Measurements from ENCODE around the gene POLG2. TPM values are rescaled to one million over a fixed set of nuclear protein-coding genes. Genes with fewer than 3 reads are reported as not detected.

Gene POLG2
- total RNA-seq, 4 donors from 2014 or later: 1.4 to 5.6 (median 2.6) TPM

DNA sequence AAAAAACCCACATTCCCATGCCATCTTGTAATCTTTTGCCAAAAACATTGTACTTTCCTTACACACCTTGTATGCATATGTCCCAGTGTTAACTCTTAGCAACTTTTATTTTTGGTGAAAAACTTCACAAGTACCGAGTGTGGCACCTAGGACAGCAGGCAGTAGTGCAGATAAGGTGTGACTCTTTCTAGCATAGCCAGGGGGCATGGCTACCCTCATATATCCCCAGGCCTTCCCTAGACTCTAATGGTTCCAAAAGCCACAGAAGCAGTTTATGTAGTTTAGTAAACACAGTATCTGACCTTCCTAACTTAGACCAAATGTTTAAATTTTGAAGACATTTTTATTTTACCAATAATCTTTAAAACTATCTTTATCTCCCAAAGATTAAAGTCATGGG is 68.4 kb downstream of the POLG2 start:
- Histone ChIP-seq H3K4me1 (no peaks in the 10 kb centered on the region), H3K36me3 (no peaks in the 10 kb centered on the region), H3K9me3 (no peaks in the 10 kb centered on the region), H3K27ac (no peak overlapping the region), H3K4me3 (no peak overlapping the region), H3K27me3 (peaks cover 0 to 5% (median 0%) of the 10 kb centered on the region in 3 donors)
- in situ Hi-C loops (cut with MboI; ENCODE audit: low sequenced_read_pairs in 4 of 4): loop anchor here in 3 of 4 donors (10.0 to 25.0 kb wide), 4 partner anchors 104 to 516 kb away; partner anchors contain the start of genes CSHL1 (in 1 of the 3) and GH1 (in 1 of the 3)
- ATAC-seq (no peak), DNase-seq (no peak)
- TF ChIP-seq, protein P1, sequence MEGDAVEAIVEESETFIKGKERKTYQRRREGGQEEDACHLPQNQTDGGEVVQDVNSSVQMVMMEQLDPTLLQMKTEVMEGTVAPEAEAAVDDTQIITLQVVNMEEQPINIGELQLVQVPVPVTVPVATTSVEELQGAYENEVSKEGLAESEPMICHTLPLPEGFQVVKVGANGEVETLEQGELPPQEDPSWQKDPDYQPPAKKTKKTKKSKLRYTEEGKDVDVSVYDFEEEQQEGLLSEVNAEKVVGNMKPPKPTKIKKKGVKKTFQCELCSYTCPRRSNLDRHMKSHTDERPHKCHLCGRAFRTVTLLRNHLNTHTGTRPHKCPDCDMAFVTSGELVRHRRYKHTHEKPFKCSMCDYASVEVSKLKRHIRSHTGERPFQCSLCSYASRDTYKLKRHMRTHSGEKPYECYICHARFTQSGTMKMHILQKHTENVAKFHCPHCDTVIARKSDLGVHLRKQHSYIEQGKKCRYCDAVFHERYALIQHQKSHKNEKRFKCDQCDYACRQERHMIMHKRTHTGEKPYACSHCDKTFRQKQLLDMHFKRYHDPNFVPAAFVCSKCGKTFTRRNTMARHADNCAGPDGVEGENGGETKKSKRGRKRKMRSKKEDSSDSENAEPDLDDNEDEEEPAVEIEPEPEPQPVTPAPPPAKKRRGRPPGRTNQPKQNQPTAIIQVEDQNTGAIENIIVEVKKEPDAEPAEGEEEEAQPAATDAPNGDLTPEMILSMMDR (IDR thresholded peaks at IDR 0.05 in 4 of 5, conservative IDR thresholded peaks at IDR 0.05 in 1 of 5): no peak
- no peak for TF ChIP-seq POLR2A (IDR thresholded peaks at IDR 0.05)
- intact Hi-C loops (cut with DNase I; ENCODE audit: low total_unique reads): loop anchor here (10.0 kb wide), 1 partner anchor 216 kb away; no protein-coding TSS in a partner anchor

Small RNAs within 50 kb of the gene (microRNA-seq; reads per million reads assigned to microRNA genes)
- 2.4 to 2.6 reads per million in 2 donors for gene MIR3064 (ENCODE audit: borderline replicate concordance in 2 of 2)
- 0 reads per million in 2 donors for gene MIR5047 (ENCODE audit: borderline replicate concordance in 2 of 2)

Other genes with a start within 250 kb of the POLG2 start
- 10 to 100 TPM; 39.0 to 91.1 (median 77.4) TPM for gene TEX2, start 233.8 kb downstream of the POLG2 start, total RNA-seq
- 10 to 100 TPM; 35.1 to 71.5 (median 51.3) TPM for gene PECAM1, start 106.2 kb downstream of the POLG2 start, total RNA-seq
- 1 to 10 TPM in 2 of 4 donors, under 1 TPM in 1, not detected in 1; 0.76 to 3.3 (median 2.2) TPM for gene MILR1, start 47.9 kb downstream of the POLG2 start, total RNA-seq
- gene DDX5, start 9.2 kb upstream of the POLG2 start, total RNA-seq: 100 to 1,000 TPM; 450 to 771 (median 541) TPM
- gene CEP95, start 9.9 kb upstream of the POLG2 start, total RNA-seq: 10 to 100 TPM in 3 of 4 donors, 1 to 10 TPM in 1; 6.5 to 18.8 (median 17.7) TPM
- 10 to 100 TPM in 3 of 4 donors, 1 to 10 TPM in 1; 8.9 to 15.3 (median 11.4) TPM for gene SMURF2, start 165.3 kb upstream of the POLG2 start, total RNA-seq

All from gastrocnemius medialis (tissue), 4 donors.